K562 (cell line): ENCODE data around the gene TMEM43. TPM values are rescaled to one million over a fixed set of nuclear protein-coding genes. Genes with fewer than 3 reads are reported as not detected.

Experiments used
- HDAC6 ChIP-seq: IDR thresholded peaks from 2 replicates; pipeline ENCODE4 v1.6.1; 2012; ENCODE audit warnings: low read depth, mild to moderate bottlenecking, control low read depth, inconsistent platforms, low read length, moderate library complexity
- TEAD4 ChIP-seq, 2 experiments: sonication (generic) in 1 of 2; formaldehyde crosslinking in 1 of 2; IDR thresholded peaks; 2 replicates each; pipeline versions ENCODE4 v1.6.1 to v1.8.0; 2012 to 2022; ENCODE audit warnings: borderline replicate concordance in 1 of 2, inconsistent platforms in 1 of 2, low read length in 1 of 2, mild to moderate bottlenecking in 1 of 2, missing genetic modification reagents in 1 of 2
- ZFX ChIP-seq: sonication (generic); formaldehyde crosslinking; IDR thresholded peaks from 2 replicates; pipeline ENCODE4 v1.8.0; 2022; ENCODE audit warnings: mild to moderate bottlenecking, missing genetic modification reagents, moderate library complexity
- ZKSCAN3 ChIP-seq: fragments of 250-450 bp; sonication (Bioruptor Pico); IDR thresholded peaks from 2 replicates; pipeline ENCODE4 v1.4.0; 2020
- ZNF76 ChIP-seq: fragments of 250-450 bp; sonication (Bioruptor Pico); IDR thresholded peaks from 2 replicates; pipeline ENCODE4 v1.4.0; 2020; ENCODE audit warnings: mild to moderate bottlenecking, moderate library complexity, borderline replicate concordance
- polyA plus RNA-seq, 8 experiments: library from polyadenylated mRNA; depleted of rRNA in 4 of 8; stranded (reverse) in 5 of 8; unstranded in 3 of 8; fragments of >200 nt; fragmentation: Nextera tagmentation in 2 of 8; fragmentation: Illumina TruSeq in 1 of 8; extraction: Ambion mirVana in 2 of 8; extraction: Trizol in 1 of 8; gene quantifications; 2 replicates each; pipeline versions ENCODE4 v1.2.1 to v1.2.3, GENCODE V29; 2011 to 2014; ENCODE audit warnings: inconsistent platforms in 1 of 8, missing spikeins in 1 of 8
- total RNA-seq, 7 experiments: library from RNA; depleted of rRNA in 6 of 7; stranded (reverse); fragments of >200 nt in 6 of 7; fragmentation: Illumina TruSeq in 2 of 7; extraction: Trizol in 2 of 7; gene quantifications; 2 replicates each; pipeline versions ENCODE4 v1.2.1 to v1.2.3, GENCODE V29; 2011 to 2021; ENCODE audit warnings: low replicate concordance in 1 of 7
- TF ChIP-seq, protein P1 (sequence below): IDR thresholded peaks from 3 replicates; pipeline ENCODE4 v1.6.1; 2011; ENCODE audit warnings: borderline replicate concordance, mild to moderate bottlenecking, moderate library complexity; ENCODE audit not compliant: insufficient read length; ENCODE audit errors: extremely low read depth
- TF ChIP-seq, protein P2 (sequence below), 2 experiments: fragments of 450-650 bp in 1 of 2; sonication (generic) in 1 of 2; formaldehyde crosslinking in 1 of 2; IDR thresholded peaks; 2 replicates each; pipeline versions ENCODE4 v1.7.1 to v1.9.0; 2016 to 2022; ENCODE audit warnings: inconsistent platforms in 1 of 2, mild to moderate bottlenecking in 1 of 2, missing genetic modification reagents in 1 of 2

Gene TMEM43
- total and polyA plus RNA-seq, 9 of the 15 experiments (the other 6 are each of a cell fraction or from before 2014, with no cell fraction given), result 16.7 to 46.1 (median 35.7) TPM

DNA sequence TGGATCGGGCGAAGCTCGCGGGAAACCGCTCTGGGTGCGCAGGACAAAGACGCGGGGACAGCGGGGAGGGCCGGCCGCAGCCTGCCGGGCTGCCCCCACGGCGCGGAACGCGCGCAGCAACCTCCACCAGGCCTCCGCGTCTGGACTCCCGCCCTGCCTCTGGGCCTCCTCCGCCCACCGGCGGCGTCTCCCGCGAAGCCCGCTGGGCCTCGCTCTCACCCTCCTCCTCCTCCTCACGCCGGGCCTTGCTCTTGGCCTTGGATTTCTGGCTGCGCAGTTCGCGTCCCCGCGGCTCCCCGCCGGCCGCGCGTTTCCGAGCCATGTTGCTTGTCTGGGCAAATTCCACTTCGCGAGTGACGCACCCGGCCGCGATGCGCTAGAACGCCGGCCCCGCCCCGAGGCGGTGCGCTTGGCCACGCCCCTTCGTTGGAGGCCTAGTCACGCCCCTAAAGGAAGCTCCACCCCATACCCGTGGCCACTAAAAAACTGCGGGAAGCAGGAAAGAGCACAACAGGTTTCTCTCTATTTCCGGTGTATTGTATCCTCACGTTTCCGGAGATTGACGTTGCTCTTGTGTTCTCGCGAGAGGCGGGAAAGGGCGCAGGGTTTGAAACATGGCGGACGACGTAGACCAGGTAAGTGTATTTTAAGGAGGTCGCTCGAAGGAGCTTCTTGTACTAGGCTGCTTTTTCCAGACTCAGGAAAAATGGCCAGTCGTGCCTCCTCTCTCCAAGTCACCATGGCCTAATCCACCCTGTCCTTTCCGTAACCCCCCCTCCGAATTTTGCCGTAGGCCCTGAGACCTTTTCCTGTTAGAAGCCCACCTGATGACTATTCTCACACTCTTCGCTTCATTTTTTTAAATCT is 53.6 kb downstream of the TMEM43 start, which contains the start of the genes LSM3 and XPC (continued):
- TF ChIP-seq ZKSCAN3 (CRISPR knock-in tag) (no peak), ZNF76 (0 out of 2 replicates have a peak, but pooled peaks have one; percentile 71), ZFX (CRISPR knock-in tag) (peak; percentile 100), HDAC6 (no peak), TEAD4 (IDR thresholded peaks at IDR 0.05; ENCODE audit: low read length) (no peak; the same call in 1 of the 2 replicates), TEAD4 (CRISPR knock-in tag; IDR thresholded peaks at IDR 0.05; ENCODE audit: borderline replicate concordance) (no peak)
- TF ChIP-seq, protein P1, sequence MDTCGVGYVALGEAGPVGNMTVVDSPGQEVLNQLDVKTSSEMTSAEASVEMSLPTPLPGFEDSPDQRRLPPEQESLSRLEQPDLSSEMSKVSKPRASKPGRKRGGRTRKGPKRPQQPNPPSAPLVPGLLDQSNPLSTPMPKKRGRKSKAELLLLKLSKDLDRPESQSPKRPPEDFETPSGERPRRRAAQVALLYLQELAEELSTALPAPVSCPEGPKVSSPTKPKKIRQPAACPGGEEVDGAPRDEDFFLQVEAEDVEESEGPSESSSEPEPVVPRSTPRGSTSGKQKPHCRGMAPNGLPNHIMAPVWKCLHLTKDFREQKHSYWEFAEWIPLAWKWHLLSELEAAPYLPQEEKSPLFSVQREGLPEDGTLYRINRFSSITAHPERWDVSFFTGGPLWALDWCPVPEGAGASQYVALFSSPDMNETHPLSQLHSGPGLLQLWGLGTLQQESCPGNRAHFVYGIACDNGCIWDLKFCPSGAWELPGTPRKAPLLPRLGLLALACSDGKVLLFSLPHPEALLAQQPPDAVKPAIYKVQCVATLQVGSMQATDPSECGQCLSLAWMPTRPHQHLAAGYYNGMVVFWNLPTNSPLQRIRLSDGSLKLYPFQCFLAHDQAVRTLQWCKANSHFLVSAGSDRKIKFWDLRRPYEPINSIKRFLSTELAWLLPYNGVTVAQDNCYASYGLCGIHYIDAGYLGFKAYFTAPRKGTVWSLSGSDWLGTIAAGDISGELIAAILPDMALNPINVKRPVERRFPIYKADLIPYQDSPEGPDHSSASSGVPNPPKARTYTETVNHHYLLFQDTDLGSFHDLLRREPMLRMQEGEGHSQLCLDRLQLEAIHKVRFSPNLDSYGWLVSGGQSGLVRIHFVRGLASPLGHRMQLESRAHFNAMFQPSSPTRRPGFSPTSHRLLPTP, result no peak
- TF ChIP-seq, protein P2, sequence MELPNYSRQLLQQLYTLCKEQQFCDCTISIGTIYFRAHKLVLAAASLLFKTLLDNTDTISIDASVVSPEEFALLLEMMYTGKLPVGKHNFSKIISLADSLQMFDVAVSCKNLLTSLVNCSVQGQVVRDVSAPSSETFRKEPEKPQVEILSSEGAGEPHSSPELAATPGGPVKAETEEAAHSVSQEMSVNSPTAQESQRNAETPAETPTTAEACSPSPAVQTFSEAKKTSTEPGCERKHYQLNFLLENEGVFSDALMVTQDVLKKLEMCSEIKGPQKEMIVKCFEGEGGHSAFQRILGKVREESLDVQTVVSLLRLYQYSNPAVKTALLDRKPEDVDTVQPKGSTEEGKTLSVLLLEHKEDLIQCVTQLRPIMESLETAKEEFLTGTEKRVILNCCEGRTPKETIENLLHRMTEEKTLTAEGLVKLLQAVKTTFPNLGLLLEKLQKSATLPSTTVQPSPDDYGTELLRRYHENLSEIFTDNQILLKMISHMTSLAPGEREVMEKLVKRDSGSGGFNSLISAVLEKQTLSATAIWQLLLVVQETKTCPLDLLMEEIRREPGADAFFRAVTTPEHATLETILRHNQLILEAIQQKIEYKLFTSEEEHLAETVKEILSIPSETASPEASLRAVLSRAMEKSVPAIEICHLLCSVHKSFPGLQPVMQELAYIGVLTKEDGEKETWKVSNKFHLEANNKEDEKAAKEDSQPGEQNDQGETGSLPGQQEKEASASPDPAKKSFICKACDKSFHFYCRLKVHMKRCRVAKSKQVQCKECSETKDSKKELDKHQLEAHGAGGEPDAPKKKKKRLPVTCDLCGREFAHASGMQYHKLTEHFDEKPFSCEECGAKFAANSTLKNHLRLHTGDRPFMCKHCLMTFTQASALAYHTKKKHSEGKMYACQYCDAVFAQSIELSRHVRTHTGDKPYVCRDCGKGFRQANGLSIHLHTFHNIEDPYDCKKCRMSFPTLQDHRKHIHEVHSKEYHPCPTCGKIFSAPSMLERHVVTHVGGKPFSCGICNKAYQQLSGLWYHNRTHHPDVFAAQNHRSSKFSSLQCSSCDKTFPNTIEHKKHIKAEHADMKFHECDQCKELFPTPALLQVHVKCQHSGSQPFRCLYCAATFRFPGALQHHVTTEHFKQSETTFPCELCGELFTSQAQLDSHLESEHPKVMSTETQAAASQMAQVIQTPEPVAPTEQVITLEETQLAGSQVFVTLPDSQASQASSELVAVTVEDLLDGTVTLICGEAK (IDR thresholded peaks at IDR 0.05), result peak; percentile 94
- TF ChIP-seq, protein P2 (CRISPR knock-in tag; IDR thresholded peaks at IDR 0.05), result no peak
